HG03432 (cell line): ENCODE measurements around the gene CD99.
A peak's percentile ranks its signal among the peaks of the same experiment; 100 is the strongest.

ENCODE experiments used
- ATAC-seq: cut with Tn5 transposase; IDR thresholded peaks from one replicate; pipeline ENCODE4 v1.9.1; 2021; ENCODE audit warnings: mild to moderate bottlenecking, moderate library complexity; ENCODE audit not compliant: unreplicated experiment

The CD99 gene, protein sequence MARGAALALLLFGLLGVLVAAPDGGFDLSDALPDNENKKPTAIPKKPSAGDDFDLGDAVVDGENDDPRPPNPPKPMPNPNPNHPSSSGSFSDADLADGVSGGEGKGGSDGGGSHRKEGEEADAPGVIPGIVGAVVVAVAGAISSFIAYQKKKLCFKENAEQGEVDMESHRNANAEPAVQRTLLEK

GRCh38 chrX:2690856-2691542, at the start of gene CD99:
TSS of gene CD99 (plus strand) at chrX:2691295. CDS start at chrX:2691361, 66 bp downstream.
- peak; percentile 92 for ATAC-seq

- ATAC-seq = no peak
Observed at GRCh38 chrX:2642146-2642545, 48.9 kb upstream of the CD99 start.

DNA sequence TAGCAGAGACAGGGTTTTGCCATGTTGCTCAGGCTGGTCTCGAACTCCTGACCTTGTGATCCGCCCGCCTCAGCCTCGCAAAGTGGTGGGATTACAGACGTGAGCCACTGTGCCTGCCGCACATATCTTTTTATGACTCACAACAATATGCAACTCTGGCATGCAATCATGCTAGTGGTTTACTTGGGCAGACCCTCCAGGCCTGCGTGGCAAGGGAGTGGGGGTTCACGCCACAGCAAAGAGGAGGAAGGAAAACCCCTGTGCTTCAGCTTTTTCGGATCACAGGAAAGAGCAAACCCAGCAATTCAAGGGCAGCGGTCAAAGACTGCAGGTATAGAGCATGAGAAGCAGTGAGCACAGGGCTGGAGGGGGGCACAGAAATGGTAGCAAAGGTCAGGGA, 48.3 kb upstream of the CD99 start:
- ATAC-seq = no peak

GRCh38 chrX:2643880-2644279, 47.2 kb upstream of the CD99 start:
- ATAC-seq = no peak

GRCh38 chrX:2645563-2645962, 45.5 kb upstream of the CD99 start:
- no peak for ATAC-seq

GRCh38 chrX:2647627-2648026, 43.5 kb upstream of the CD99 start:
- no peak for ATAC-seq

DNA sequence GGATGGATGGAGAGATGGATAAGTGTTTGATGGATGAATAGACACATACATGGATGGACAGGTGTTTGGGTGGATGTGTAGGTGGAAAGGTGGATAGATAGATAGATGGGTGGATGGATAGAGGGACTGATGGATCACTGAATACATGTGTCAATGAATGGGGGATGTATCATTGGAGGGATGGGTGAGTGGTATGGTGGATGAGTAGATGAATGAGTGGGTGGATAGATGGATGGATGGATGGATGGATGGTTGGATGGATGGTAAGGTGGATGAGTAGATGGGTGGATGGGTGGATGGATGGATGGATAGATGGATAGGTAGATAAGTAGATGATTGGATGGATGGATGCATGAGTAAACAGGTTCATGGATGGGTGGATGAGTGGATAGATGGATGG, 41.1 kb upstream of the CD99 start:
- no peak for ATAC-seq

GRCh38 chrX:2650865-2651264, 40.2 kb upstream of the CD99 start:
- ATAC-seq = no peak

GRCh38 chrX:2652106-2652505, 39.0 kb upstream of the CD99 start:
- ATAC-seq = no peak

DNA sequence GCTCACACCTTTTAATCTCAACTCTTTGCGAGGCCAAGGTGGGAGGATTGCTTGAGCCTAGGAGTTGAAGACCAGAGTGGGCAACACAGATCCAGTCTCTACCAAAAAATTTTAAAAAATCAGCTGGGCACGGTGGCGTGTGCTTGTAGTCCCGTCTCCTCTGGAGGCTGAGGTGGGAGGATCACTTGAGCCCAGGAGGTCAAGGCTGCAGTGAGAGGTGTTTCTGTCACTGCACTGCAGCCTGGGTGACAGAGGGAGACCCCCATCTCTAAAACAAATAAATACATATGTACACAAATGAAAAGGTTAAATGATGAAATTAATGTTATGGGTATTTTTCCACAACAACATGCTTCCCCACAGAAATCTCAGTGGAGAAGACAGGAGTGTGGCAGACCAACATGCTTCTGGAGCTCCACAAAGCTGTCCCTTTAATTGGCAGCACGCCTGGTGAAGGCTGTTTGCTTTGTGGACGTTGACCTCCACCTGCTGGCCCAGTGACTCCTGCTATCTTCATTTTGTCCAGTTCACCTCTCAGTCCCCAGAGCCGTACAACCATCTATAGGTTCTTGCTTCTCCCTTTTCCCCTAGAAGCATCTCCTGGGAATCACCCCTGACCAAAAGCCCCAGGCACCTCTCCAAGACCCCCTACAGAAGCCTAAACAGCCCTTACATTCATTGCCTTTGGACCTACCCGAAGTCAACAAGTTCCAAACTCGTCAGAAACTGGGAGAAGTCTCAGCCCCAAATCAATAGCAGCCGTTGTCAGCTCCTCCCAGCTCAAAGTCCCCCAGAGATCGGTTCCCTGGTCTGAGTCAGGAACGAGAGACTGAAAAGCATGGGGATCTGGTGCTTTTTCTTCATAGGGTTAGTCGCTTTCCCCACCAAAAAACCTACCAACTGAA, 36.4 kb upstream of the CD99 start:
- no peak for ATAC-seq

- no peak for ATAC-seq
Observed at GRCh38 chrX:2656257-2656836, 34.7 kb upstream of the CD99 start.

DNA sequence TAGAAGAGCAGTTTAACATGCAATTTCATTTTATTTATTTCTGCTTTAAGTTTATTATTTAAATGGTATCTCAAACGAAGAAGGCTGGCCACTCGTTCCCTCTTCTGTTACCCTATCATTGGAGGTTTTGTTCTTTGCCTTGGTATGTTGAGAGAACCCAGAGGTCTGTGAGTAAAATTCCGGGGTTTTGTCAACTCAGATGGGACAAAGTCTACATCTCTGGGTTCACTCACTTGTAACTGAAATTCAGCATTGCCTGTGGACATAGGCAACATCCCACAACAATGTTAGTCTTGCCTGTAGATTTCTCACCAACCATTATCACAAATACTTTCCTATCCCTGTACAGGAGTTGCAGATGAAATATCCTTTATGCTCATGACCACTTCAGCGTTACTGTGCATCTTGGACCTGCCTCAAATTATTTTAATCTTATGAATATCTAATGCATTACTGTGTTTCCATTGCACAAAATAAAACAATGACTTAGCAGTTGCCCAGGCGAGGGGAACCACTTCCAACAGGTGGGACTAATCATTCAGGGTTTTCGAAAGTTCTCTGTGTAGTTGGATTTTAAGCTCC, 33.5 kb upstream of the CD99 start:
- no peak for ATAC-seq

DNA sequence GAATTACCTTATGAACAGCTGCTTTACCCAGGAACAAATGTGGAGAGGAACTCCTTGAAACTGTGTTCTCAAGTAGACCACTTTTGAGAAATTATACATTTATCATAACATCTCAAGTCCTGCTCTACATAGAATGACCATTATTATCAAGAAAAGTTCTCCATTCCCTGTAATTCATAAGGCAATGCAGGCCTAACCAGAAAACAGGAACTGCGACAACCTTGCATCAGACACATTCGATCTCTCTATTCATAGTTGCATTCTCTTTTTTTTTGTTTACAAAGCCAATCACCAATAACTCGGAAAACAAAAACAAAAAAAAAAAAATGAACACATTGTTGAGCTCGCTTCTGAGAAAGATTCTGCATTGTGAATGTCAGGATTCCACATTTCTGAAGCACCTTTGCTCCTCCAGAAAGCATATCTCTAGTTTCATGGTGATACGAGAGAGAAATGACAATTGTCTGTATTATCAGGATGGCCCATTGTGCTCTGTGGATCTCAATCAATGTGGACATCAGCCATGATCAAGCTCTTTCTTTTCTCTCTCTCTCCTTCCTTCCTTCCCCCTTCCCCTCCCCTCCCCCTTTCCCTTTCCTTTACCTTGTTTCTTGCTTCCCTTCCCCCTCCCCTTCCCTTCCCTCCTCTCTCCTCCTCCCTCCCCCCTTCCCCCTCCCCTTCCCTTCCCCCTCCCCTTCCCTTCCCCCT, 32.4 kb upstream of the CD99 start:
- no peak for ATAC-seq

DNA sequence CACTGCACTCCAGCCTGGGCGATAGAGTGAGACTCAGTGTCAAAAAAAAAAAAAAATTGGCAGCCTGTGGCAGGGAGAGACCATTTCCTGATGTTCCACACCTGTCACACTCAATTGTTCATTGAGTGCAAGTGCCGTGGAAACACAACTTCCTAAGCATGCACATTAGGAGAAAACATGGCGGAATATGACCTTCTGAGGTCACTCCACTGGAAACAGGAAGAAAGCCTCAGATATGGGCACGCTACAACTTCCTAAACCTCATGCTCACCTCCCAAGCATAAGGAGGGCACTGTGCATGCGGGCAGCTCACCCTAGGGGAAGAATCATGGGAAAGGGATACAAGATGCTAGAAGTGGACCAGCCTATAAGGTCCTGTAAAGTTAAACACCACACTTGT, 28.5 kb upstream of the CD99 start:
- no peak for ATAC-seq

DNA sequence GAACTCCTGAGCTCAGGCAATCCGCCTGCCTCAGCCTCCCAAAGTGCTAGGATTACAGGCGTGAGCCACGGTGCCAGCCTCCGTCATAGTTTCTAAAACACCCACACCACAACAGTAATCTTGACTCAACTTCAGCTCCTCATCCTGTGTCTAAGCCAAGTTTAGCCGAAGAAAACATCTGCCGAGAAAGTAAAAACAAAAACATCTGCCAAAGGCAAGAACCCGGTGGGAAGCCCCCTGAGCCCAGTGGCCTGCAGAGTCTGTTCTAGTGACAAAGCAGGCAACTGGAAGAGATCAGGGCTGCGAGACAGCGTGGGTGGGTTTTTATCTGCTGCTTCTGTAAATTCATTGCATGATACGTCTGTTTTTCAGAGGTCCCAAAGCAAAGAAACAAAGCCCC, 26.6 kb upstream of the CD99 start:
- ATAC-seq = no peak

DNA sequence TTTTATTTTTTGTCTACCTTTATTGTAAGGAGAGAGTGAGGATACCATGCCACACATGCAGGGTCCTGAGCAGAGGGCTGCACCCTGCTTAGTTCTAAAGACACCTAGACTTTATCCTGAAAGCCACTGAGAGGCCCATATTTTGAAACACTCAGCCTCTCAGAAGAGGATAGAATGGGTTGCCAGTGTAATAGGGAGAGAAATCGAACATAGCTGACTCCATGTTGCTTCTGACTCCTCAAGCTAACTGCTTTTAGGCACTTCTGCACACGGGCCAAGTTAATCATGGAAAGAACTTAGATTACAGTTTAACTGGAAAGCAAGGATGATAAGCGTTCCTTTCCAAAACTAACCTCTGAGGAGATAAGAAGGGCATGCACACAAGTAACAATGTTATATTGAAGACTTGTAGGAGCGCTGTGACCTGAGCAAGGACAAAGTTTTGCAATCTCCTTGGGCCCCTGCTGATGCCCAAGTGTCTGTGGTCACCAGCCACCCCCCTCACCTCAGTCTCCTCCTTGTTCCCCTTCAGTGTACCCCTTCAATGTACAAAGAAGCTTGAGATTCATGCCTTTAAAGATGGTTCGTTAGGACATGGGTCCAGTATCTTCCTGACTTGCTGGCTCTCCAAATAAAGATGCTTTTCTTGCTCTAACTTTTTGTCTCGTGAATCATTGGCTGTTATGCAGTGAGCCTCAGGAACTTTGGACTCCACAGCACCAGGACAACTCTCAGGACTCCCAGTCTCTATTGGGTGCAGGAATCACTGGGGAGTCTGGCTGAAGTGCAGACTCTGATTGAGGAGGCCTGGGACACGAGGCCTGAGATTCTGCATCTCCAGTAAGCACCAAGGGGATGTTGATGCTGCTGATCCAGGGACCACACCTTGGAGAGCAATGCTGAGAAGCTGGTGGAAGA, 25.4 kb upstream of the CD99 start:
- no peak for ATAC-seq

GRCh38 chrX:2666491-2666890, 24.6 kb upstream of the CD99 start:
- ATAC-seq = no peak

DNA sequence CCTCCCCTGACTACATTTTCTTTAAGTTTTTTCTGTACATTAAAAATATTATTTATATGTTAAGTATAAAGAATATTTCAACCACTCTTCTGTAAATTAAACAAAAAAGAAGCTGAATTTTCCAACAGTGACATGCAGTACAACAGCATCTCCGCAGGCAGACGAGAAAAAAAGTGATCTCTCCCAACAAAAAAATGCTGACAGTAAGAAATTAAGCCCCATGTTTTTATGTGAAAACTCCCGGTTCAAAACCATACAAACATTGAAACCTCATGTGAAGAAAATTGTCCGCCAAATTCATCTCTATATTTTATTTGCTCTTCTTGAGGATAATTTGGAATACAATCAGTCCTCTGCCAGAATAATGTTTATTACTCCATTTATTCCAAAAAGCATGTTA, 20.1 kb upstream of the CD99 start:
- no peak for ATAC-seq

GRCh38 chrX:2672084-2672483, 19.0 kb upstream of the CD99 start:
- ATAC-seq = no peak

DNA sequence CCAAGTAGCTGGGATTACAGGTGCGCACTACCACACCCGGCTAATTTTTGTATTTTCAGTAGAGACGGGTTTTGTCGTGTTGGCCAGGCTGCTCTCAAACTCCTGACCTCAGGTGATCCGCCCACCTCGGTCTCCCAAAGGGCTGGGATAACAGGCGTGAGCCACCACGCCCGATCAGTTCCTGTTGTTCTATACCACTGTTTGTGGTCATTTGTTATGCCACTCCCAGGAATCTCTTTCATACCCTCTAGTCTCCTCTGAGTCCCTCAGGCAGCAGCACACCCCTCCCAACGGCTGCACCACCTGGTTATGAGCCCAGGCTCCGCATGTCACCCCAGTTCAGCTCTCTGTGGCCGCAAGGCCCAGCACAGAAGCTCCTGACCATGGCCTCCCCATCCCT, 17.5 kb upstream of the CD99 start:
- ATAC-seq = no peak
